BE2C (cell line): ENCODE data around the gene PON3.

Source experiments
- DNase-seq: peaks from one replicate; pipeline ENCODE4 v3.0.0-alpha.2; 2020
- H3K27me3 ChIP-seq: fragments of 250-450 bp; sonication (Bioruptor Pico); 2 replicates; pipeline ENCODE4 v1.5.1; 2020; ENCODE audit warnings: mild to moderate bottlenecking
- H3K36me3 ChIP-seq: fragments of 250-450 bp; sonication (Bioruptor Pico); 2 replicates; pipeline ENCODE4 v1.5.1; 2020; ENCODE audit warnings: mild to moderate bottlenecking
- H3K4me1 ChIP-seq: fragments of 250-450 bp; sonication (Bioruptor Pico); 2 replicates; pipeline ENCODE4 v1.5.1; 2020
- H3K4me3 ChIP-seq: 2 replicates; pipeline ENCODE4 v1.5.1; 2011; ENCODE audit warnings: low read depth, low read length
- H3K9me3 ChIP-seq: fragments of 250-450 bp; sonication (Bioruptor Pico); 2 replicates; pipeline ENCODE4 v1.5.1; 2020
- TF ChIP-seq, protein P1 (sequence below): IDR thresholded peaks from 2 replicates; pipeline ENCODE4 v1.5.1; 2012; ENCODE audit warnings: mild to moderate bottlenecking, low read depth, low read length

Gene PON3

DNA sequence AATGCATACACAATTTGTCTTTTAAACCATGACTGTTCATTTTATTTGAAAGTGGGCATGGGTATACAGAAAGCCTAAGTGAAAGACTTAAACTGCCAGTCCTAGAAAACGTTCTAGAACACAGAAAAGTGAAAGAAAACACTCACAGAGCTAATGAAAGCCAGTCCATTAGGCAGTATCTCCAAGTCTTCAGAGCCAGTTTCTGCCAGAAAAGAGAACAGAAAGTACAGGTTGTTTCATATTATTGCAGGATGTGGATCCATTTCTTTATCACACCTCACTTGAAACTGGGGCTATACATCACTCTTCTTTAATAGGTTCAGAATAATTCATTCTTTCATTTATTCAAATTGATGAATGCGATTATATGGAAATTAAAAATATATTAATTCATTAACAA, 79.6 kb downstream of the PON3 start:
- DNase-seq = no peak
- H3K27me3 ChIP-seq = peaks cover 6% of the 10 kb centered on the region; the same call in 1 of the 2 replicates
- TF ChIP-seq, protein P1, sequence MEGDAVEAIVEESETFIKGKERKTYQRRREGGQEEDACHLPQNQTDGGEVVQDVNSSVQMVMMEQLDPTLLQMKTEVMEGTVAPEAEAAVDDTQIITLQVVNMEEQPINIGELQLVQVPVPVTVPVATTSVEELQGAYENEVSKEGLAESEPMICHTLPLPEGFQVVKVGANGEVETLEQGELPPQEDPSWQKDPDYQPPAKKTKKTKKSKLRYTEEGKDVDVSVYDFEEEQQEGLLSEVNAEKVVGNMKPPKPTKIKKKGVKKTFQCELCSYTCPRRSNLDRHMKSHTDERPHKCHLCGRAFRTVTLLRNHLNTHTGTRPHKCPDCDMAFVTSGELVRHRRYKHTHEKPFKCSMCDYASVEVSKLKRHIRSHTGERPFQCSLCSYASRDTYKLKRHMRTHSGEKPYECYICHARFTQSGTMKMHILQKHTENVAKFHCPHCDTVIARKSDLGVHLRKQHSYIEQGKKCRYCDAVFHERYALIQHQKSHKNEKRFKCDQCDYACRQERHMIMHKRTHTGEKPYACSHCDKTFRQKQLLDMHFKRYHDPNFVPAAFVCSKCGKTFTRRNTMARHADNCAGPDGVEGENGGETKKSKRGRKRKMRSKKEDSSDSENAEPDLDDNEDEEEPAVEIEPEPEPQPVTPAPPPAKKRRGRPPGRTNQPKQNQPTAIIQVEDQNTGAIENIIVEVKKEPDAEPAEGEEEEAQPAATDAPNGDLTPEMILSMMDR = no peak

DNA sequence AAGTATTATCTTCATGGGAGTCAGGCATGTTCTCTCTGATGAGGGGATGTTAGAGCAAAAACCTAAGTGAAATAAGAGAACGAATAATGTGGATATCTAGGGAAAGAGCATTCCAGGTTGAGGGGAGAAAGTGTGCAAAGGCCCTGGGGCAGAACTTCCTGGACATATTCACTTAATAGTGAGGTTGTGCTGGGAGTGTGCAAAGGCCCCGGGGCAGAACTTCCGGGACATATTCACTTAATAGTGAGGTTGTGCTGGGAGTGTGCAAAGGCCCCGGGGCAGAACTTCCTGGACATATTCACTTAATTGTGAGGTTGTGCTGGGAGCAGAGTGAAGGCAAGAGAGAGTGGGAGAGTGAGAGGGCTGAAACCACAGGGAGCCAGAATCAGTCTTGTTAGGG, 83.6 kb downstream of the PON3 start:
- no peak for DNase-seq
- H3K27me3 ChIP-seq = peaks cover 6% of the 10 kb centered on the region; the same call in 1 of the 2 replicates
- no peaks in the 10 kb centered on the region for H3K9me3 ChIP-seq
- no peak overlapping the region for H3K4me3 ChIP-seq
- H3K36me3 ChIP-seq = no peaks in the 10 kb centered on the region
- TF ChIP-seq, protein P1 = no peak
- no peaks in the 10 kb centered on the region for H3K4me1 ChIP-seq

More for the DNA sequence above, 79.6 kb downstream of the PON3 start:
- Histone ChIP-seq H3K4me1 (no peaks in the 10 kb centered on the region), H3K36me3 (no peaks in the 10 kb centered on the region), H3K4me3 (no peak overlapping the region), H3K9me3 (no peaks in the 10 kb centered on the region)

DNA sequence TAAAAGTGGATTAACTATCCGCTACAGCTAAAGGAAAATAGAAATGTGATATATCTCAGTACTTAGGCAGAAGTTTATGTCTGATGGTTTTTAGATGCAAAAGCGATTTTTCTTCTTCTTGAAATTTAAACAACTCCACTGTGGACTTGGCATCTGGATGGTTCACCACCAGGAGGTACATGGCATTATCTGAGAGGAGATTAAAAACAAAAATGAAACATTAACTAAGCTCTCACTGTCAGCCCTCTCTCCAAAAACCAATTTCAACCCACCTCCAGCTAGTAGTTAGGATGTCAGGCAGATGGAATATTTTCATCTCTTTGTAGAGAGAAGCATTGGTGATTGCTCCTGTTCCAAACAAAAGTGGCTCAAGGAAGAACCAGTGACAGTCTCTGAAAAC, 84.8 kb downstream of the PON3 start:
- no peak for DNase-seq
- Histone ChIP-seq H3K4me1 (no peaks in the 10 kb centered on the region), H3K36me3 (no peaks in the 10 kb centered on the region), H3K4me3 (no peak overlapping the region), H3K27me3 (peaks cover 4% of the 10 kb centered on the region; the same call in 1 of the 2 replicates), H3K9me3 (no peaks in the 10 kb centered on the region)
- TF ChIP-seq, protein P1 = no peak

GRCh38 chr7:95309951-95310350, 86.2 kb downstream of the PON3 start:
- Histone ChIP-seq H3K36me3 (no peaks in the 10 kb centered on the region), H3K4me1 (no peaks in the 10 kb centered on the region), H3K9me3 (no peaks in the 10 kb centered on the region), H3K27me3 (no peaks in the 10 kb centered on the region), H3K4me3 (no peak overlapping the region)
- no peak for DNase-seq
- TF ChIP-seq, protein P1 = no peak
